SHP77 treated with DMSO at 0.1 percent for 48 hours (cell line): ENCODE results near the gene CNTLN.
A peak's percentile ranks its signal among the peaks of the same experiment; 100 is the strongest.

Source experiments
- DNase-seq: peaks from one replicate; lab custom pipeline; 2025; lab: John Stamatoyannopoulos, UW

The CNTLN gene, protein sequence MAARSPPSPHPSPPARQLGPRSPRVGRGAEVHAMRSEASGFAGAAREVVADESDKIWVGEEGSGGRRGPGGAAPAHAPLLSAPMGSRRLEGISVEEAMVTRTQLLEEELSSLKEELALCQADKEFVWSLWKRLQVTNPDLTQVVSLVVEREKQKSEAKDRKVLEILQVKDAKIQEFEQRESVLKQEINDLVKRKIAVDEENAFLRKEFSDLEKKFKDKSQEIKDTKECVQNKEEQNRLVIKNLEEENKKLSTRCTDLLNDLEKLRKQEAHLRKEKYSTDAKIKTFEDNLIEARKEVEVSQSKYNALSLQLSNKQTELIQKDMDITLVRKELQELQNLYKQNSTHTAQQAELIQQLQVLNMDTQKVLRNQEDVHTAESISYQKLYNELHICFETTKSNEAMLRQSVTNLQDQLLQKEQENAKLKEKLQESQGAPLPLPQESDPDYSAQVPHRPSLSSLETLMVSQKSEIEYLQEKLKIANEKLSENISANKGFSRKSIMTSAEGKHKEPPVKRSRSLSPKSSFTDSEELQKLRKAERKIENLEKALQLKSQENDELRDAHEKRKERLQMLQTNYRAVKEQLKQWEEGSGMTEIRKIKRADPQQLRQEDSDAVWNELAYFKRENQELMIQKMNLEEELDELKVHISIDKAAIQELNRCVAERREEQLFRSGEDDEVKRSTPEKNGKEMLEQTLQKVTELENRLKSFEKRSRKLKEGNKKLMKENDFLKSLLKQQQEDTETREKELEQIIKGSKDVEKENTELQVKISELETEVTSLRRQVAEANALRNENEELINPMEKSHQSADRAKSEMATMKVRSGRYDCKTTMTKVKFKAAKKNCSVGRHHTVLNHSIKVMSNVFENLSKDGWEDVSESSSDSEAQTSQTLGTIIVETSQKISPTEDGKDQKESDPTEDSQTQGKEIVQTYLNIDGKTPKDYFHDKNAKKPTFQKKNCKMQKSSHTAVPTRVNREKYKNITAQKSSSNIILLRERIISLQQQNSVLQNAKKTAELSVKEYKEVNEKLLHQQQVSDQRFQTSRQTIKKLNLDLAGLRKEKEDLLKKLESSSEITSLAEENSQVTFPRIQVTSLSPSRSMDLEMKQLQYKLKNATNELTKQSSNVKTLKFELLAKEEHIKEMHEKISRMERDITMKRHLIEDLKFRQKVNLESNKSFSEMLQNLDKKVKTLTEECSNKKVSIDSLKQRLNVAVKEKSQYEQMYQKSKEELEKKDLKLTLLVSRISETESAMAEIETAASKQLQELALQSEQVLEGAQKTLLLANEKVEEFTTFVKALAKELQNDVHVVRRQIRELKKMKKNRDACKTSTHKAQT (N-terminal part only)

DNA sequence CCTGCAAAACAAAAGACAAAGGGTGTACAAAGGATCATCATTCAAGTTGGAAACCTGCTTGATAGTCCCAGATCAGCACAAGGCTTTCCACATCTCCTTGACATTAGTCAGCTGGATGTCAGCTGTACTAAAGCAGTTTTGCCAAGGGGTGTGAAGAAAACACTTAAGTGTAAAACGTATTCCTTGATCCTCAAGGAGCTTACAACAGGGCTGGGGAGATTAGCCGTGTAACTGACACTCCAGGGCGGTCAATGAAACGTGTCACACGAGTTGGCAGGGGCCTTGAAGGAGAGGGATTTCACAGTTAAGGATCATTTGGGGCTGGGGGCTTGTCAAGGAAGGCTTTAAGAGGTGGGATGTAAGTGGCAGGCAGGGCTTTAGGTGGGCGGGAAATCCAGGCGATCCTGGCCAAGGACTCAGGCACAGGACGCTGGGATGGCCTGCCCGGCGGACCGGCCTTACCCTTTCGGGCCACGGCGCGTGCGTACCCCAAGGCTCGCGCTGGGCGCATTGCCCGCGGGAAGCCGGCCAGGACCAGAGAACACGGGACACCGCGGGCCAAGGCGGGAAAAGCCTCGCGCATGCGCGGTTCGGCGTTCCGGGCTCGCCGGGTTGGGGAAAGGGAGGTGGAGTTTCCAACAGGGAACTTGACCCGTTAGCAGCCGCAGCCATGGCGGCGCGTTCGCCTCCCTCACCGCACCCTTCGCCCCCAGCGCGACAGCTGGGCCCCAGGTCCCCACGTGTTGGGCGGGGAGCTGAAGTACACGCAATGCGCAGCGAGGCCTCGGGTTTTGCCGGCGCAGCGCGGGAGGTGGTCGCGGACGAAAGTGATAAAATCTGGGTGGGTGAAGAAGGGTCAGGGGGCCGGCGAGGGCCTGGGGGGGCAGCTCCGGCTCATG lies at the start of gene CNTLN:
Gene CNTLN, plus strand, starts transcription at position 645 of the 899 bp plus-strand sequence. Its CDS starts 26 bp downstream, at position 671.
- peak; percentile 47 for DNase-seq

DNA sequence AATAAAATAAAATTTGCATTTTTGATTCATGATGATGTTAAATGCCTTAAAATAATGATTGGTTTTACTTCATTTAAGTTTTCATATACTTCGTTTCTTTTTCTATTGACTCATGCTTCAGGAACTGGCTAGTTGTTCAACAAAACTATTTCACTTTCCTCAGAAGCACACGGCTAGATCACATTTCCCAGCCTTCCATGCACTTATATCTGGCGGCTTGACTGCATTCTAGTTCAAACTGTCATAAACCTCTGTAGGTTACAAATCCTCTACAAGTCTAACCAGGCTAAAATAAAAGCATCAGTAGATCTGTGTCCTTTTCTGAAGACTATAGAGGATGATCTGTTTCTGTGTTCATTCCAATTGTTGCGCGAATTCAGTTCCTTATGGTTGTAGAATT lies 46.3 kb upstream of the CNTLN start:
- DNase-seq: no peak

DNA sequence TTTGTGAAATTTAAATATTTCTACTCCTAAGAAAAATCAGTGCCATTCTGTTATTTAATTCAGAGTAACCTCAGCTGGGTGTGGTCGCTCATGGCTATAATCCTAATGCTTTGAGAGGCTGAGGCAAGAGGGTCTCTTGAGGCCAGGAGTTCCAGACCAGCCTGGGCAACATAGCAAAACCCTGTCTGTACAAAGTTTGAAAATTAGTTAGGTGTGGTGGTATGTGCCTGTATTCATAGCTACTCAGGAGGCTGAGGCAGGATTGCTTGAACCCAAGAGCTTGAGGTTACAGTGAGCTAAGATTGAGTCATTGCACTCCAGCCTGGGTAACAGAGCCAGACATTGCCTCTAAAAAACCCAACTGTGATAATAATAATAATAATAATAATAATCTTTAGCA lies 44.8 kb upstream of the CNTLN start:
- no peak for DNase-seq

DNA sequence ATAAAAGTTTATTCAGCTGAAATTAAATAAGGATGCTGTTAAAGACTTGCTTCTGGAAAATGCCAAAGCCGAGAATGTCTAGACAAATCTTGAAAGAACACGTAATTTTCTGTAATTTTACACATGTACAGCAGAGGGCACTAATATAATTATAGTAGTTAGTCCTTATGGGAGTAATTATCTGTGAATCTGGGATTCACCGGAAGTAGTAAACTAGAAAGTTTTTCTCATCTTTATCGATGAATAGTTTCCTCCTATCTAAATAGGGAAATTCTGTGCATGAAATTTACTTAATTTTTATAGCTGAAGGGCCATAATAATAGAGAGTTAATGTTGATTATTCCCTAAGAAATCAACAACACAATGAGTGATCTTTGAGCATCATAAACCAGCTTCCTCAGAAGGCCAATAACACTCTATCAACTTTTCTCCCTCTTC lies 18.4 kb upstream of the CNTLN start:
- peak; percentile 20 for DNase-seq

DNA sequence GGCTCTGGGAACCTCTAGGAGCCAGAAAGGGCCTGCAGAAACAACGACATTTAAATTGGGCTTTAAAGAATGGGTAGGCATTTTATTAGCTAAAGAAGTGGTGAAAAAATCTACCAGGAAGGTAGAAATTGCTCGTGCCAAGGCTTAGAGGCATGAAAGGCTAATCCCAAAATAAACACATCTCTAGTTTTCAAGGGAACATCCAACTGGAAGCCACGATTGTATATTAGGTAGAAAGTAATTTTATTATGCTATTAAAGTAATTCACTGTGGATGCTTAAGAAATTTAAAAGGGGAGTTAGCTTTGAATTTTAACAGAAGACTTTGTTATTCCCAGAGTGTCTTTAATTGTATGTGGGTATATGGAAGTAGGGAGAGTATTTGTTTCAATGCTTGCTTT lies 17.5 kb upstream of the CNTLN start:
- no peak for DNase-seq

DNA sequence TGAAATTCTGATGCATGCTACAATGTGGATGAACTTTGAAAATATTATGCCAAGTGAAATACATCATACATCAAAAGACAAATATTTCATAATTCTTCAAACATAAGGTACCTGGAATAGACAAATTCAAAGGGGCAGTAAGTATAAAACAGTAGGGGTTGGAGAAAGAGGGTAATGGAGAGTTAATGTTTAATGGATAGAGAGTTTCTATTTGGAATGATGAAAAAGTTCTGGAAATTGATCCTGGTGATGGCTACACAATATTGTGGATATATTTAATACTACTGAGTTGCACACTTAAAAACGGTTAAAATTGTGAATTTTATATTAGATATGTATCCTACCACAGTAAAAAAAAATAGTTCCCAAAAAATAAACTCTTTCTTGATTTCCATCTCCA lies 14.6 kb upstream of the CNTLN start:
- no peak for DNase-seq

DNA sequence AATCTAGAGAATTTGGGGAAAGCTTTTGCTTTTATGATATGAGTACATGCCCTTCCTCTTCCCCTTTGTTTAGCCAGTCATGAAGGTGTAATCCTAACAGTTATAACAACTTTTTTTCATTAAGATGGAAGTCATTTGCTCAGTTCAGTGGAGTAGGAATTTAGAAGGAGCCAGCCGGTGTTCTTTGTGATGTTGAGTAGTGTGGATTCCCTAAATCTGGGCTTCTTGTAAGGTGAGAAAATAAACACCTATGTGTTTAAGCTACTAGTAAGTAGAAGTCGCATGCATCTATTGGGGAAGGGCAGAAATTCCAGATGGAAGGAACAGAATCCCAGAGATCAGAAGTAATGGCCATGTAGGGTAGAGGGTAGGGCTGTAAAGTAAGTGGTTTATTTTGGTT lies 13.6 kb upstream of the CNTLN start:
- no peak for DNase-seq

DNA sequence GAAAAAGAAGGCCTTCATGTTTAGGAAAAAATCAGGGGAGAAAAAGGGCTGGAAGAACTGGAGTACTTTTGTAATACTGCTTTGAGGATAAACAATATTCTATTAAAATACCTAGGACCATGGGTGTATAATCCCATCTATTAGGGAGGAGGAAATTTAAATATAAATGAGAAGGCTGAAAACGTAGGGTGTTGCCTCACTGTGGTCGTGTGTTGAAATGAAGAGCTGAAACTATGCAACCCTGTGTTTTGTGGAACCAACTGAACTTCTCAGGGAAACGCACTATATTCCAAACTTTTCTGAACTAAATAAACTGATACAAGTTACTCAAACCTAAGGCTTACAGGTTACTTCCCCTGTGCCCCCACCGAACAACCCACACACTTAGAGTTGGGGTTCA lies 4.5 kb upstream of the CNTLN start:
- no peak for DNase-seq

DNA sequence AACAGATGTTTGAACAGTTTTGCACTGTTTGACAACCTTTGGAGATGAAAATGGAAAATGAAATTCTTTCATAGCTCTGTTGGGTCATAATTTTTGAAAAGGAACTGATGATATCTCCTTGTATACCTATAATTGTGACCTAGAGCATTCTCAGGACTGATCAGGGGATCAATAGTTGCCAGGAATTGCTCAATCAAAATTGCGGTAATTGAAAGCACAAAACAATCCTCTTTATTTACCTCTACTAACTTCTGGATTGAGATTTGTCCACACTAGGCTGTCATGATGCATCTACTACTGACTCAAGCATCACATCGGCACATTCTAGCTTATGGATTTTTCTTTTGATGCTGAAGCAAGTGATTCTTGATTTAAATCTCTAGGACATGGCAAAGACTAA lies 4.1 kb upstream of the CNTLN start:
- DNase-seq: no peak

DNA sequence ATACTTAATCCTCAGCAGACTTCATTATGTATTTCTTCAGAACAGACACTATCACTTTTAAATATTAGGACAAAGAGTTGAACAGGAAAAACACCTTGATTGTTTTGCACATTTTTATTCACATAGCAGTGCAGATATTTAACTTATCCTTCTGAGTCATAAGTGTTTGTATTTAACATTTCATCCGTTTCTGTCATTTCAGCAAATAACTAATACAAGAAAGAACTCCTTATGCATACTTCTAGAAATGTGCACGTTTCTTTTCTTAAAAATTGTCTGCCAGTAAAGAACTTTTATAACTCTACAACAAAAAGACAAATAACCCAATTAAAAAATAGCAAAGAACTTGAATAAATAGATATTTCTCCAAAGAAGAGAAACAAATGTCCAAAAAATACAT lies 3.3 kb upstream of the CNTLN start:
- DNase-seq: no peak

DNA sequence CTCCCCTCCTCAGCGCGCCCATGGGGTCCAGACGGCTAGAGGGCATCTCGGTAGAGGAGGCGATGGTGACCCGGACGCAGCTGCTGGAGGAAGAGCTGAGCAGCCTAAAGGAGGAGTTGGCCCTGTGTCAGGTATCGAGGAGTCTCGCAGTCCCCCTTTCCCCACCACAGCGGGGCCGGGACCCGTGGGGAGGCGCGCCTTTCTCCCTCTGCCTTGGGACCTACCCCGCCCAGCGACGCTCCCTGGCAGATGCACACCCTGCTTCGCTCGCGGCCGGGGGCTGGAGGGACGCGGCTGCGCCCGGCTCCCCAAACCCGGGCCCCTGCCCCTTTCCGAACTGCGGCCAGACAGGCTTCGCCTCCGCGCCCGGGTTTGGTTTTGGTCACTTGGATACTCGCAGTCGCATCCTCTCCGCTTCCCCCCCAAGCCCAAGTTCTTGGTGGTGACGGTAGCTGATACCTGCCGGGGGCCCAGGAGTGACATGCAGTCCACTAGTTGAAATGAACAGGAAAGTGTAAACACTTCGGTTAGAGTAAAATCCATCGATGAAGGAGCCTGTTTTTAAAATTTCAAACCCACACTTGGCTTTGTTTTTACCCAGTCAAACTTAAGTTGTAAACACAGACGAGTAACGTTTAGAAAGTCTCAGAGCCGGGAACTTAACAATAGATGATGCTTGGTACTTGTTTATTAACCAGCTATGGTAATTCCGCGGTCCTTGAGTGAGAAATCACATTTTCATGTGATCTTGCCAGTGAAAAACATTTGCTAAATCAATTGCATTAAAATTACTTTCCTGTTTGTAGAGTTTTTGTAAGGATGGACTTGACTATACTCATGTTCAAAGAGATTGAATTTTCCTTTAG lies 688 bp downstream of the CNTLN start:
- no peak for DNase-seq

DNA sequence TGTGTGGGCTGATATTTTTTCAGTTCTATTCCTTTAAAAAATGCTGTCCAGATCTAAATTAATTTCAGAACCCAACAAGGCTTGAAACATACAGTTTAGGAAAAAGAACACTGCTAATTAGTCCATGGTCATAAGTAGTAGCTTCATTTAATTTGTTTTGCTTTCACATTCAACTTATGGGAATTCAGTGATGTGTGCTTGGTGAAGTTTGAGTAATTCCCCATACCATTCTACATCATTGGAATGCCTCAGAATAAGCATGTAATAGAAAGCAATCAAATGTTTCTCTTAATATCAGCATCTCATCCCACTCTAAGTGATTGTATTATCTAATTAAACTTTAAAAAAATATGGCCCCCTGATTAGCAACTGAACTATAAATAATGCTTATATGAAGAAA lies 2.7 kb downstream of the CNTLN start:
- no peak for DNase-seq

DNA sequence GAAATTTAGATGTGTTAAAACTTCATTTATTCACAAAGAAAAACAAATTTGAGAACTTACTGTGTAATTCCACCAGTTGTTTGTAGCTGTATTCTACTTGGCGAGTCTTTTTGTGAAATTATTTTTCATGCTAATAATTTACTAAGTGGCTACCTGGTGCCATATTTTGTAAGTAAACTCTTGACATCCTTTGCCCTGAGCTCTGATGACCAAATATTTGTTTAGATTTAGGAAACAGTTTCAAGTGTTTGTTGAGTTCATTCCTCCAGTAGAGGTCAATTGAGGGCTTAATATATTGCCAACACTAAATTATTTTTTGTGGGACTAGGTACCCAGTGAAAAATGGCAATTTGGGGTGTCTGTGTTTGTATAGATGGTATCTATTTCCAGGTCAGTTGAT lies 3.7 kb downstream of the CNTLN start:
- no peak for DNase-seq

DNA sequence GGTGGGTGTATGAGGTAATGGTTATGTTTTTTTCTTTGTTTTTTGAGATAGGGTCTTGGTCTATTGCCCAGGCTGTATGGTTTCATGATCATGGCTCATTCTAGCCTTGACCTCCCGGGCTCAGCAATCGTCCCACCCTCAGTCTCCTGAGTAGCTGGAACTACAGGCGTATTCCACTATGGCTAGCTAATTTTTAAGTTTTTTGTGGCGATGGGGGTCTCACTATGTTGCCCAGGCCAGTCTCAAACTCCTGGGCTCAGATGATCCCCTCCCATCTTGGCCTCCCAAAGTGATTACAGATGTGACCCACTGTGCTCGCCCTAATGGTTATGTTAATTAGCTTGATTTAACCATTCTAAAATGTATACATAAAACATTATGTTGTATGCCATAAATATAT lies 5.6 kb downstream of the CNTLN start:
- DNase-seq: no peak

DNA sequence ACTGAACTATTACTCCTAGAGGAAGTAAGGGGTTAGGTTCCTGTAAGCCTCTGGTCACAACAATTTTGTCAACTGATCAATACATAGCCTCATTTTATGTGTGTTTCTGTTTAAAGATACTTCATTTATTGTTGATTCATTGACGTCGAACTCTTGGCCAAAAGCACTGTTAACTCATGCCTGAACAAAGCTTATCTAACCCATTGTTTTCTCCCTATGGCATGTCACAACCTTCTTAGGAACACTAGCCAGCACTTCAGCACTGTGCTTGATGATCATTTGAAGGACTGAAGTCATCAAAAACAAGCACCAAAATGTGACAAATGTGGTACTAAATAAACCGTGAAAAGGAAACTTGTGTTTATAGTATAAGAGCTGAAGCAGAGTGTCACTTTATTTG lies 13.5 kb downstream of the CNTLN start:
- no peak for DNase-seq

DNA sequence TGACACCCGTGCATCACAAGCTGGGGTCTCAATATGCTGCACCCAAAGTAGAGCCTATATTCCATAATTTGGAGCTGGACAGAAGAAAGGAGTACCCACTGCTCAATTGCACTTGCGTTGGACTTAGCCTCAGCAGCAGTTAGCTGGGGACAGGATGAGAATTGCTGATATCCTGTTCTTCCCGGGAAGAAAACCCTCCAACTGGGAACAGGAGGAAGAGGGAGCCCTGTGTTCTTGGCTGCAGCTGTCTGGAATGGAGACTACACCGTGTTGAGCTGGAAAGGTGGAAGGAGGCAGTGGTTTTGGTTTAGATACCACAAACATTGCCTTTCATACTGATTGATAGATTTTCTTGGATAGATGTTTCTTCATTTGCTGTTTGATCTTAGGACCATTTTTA lies 24.6 kb downstream of the CNTLN start:
- DNase-seq: no peak

DNA sequence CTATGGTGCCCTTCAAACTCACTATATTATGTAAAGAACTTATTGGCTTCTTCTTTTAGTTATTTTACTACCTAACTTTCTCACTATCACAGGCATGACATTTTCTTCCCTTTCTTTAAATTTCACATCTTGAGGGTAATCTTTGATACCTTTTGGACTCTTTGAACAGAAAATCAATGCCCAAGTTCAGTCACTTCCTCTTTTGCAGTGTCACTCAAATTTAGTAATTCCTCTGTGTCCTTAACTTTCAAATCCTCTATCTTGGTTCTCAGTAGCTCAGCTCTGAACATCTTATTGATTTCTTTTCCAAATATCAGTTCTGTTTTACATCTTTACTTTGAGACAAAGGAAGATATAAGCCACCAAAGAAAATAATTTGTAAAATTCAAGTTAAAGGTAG lies 25.5 kb downstream of the CNTLN start:
- DNase-seq: no peak

DNA sequence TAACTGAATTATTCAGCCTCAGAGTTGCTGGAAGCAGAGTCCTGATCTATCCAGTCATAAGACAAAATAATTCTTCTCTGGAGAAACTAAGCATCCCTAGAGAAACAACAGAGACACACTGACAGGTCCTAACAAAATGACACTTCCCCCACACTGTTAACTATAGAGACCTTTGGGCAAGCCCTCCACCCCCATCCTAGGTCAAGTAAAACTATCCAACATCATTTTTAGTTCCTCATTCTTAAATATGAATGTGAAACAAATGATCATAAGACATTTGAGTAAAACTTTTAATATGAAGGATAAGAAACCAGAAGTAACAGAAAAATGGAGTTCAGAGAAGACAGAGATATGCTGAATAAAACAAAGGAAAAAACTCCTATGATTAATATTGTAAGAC lies 30.9 kb downstream of the CNTLN start:
- no peak for DNase-seq

DNA sequence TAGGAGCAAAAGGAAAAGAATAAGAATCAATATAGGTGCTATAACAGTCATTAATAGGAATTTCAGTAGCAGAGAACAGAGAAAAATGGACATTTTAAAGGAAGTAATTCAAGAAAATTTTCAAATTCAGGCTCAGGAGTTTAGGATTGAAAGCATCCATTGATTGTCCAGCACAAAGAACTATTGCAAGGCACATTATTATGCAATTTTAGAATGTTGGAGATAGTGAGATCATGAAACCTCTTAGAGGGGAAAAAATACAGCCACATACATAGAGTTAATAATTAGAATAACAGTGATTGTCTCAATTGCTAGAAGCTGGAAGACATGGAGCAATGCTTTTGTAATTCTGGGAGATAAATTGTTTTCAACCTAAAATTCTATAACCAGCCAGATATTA lies 31.5 kb downstream of the CNTLN start:
- DNase-seq: no peak
